GM19463 (cell line): ENCODE data around the gene CCDC15.
A peak's percentile ranks its signal among the peaks of the same experiment; 100 is the strongest.

Experiments
- ATAC-seq: cut with Tn5 transposase; IDR thresholded peaks from one replicate; pipeline ENCODE4 v1.9.1; 2021; ENCODE audit warnings: mild to moderate bottlenecking, moderate library complexity; ENCODE audit not compliant: unreplicated experiment

The CCDC15 gene

GRCh38 chr11:124953753-124954589, at the start of gene CCDC15:
Gene CCDC15 (plus strand): TSS chr11:124954202. CDS start chr11:124954733, 531 bp downstream.
- peak; percentile 100 for ATAC-seq

DNA sequence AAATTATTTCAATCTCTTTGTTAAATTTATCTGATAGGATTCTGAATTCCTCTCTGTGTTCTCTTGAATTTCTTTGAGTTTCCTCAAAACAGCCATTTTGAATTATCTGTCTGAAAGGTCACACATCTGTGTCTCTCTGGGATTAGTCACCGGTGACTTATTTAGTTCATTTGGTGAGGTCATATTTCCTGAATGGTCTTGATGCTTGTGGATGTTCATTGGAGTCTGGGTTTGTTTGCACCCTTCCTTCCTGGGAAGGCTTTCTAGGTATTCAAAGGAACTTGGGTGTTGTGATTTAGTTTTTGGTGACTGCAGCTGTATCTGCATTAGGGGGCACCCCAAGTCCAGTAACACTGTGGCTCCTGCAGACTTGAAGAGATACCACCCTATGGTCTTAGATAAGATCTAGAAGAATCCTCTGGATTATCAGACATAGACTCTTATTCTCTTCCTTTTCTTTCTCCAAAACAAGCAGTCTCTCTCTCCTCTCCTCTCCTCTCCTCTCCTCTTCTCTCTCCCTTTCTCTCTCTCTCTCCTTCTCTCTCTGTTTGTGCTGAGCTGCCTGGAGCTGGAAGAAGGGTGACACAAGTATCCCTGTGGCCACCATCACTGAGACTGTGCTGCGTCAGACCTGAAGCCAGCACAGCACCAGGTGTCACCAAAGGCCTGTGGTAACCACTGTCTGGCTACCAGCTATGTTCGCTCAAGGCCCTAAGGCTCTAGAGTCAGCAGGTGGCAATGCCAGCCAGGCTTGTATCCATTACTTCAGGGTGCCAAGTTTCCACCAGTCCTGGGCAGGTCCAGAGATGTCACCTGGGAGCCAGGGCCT, 38.2 kb upstream of the CCDC15 start:
- no peak for ATAC-seq

GRCh38 chr11:124916370-124916710, 37.7 kb upstream of the CCDC15 start:
- no peak for ATAC-seq

DNA sequence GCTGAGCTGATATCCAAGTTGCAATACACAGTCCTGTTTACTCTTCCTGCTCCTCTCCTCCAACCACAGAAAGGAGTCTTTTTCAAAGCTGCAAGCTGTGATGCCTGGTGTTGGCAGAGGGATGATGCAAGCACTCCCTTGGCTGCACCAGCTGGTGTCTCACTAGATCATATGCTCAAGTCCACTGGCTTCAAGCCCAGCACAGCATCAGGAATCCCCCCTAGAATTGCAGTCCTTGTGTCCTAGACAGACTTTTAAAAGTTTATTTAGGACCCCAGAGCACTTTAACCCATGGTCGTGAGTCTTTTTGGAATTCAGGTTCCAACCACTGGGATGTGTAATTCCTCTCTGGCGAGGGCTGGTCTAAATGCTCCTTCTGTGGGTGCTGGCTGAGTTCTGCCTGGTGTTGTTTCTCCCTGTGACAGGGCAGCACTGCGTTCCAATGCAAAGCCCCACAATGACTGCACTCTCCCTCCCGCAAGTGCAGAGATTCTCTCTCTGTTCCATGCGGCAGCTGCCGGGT, 36.8 kb upstream of the CCDC15 start:
- no peak for ATAC-seq

DNA sequence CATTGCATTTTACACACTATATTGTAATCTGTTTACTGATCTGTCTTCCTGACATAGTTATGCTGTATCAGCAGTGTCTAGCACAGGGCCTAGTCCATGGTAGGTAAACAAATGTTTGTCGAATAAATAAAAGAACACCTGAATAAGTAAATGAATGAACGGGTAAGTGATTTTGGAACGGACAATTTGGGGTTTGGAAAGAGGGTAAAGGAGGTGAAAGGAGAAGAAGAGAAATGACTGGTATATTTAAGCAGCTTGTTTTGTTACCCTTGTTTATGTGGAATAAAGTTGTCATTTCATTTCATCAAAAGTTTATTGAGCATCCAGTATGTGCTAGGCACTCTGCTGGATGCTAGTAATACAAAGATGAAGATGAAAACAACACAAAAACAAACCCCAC, 35.1 kb upstream of the CCDC15 start, which contains the start of gene HEPN1:
HEPN1 (plus strand) TSS at position 301 of the 400 bp plus-strand sequence.
- no peak for ATAC-seq

GRCh38 chr11:124919898-124920297, 34.1 kb upstream of the CCDC15 start:
- ATAC-seq, result no peak

DNA sequence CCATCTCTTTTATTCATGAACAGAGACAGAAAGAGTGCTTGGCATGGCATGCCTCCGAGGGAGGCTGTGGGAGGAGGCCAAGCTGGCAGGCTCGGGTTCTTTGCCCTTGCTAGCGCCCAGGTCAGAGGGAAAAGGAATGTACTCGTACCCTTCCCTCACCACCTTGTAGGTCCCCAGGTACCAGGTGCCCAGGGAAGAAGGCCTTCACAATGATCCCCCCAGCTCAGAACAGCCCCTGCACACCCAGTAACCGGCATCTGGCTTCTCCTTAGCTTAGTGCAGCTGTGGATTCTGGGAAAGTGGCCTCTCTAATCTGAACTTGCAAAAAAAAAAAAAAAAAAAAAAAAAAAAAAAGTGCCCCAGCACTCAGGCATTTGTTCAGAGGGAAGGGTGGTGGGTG, 33.6 kb upstream of the CCDC15 start:
- ATAC-seq, result no peak

DNA sequence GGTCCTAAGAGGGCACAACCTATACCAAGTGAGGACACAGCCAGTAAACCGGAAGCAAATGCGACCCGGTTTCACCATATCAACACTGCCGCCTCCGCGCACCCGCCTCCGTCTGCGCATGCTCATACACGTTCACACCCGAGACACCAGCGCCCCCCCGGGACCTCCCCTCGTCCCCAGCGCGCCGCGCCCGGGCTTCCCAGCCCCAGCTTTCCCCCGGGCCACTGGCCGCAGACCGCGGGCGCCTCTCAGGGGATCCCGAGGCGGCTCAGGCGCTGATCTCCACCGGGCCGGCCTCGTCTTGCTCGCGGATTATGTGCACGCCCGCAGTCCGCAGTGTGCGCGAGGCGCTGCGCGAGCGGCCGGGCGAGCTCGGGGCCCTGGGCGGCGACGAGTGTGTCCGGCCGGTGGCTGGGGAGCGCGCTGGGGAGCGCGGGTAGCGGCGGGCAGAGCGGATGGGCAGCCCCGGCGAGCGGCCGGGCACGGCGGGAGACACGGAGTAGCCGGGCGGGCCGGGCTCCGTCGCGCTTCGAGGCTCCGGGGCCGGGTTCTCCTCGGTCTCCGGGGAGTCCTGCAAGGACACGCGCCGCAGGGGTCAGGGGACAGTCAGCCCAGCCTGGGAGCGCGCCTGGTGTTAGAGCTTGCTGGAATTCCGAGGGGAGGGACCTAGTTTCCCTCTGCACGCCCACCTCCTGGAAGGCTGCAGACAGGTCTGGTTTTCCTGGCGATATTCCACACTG, 33.0 kb upstream of the CCDC15 start:
- peak; percentile 74 for ATAC-seq

- ATAC-seq, result no peak
Measured at GRCh38 chr11:124922831-124923230, 31.2 kb upstream of the CCDC15 start.

DNA sequence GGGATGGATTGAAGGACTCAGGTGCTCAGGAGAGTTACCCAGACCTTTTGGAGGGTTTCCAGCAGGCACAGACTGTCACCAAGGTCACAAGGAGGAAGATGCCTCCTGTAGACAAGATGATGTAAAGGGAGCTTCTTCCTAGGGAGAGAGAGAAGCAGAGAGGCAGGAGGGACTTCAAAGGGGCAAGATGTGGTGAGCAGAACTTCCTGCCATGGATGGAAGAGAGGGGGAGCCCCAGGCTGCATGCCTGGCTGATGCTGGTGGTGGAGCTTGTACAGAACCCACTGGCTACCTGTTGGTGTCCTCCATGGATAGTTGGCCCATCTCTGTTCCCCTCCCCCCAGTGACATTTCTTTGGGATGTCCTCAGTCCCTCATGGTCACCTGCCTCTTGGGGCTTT, 30.7 kb upstream of the CCDC15 start:
- ATAC-seq, result no peak

GRCh38 chr11:124928942-124929665, 24.9 kb upstream of the CCDC15 start:
- no peak for ATAC-seq

- peak; percentile 83 for ATAC-seq
Measured at GRCh38 chr11:124930799-124931198, 23.2 kb upstream of the CCDC15 start.

DNA sequence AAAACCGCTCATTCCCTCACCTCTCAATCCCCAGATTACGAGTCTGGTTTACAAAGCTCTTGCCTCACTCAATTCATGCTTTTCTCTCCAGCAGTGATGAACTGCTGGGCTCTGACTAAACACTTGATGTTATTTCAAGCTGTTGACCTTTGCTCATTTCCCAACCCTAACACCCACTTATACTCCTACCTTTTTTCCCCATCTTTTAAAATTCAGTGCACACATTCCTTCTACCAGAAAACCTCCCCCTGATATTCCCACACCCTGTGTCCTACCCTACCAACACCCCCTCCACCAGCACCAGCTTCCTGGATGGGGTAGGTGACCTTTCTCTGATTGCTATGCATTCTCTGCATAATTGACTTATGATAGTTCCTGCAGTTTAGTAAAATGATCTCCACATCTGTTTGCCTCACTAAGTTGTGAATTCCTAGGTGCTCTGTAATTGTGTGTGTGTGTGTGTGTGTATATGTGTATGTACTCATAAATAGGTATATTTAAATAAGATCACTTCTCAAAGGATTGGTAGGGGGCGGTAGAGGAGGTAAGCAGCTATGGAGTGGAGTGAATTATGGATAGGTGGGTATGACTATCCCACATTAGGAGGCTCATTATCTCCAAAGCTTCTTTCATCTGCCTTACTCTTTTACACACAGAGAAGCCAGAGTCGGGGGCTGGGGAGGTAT, 19.0 kb upstream of the CCDC15 start:
- no peak for ATAC-seq

DNA sequence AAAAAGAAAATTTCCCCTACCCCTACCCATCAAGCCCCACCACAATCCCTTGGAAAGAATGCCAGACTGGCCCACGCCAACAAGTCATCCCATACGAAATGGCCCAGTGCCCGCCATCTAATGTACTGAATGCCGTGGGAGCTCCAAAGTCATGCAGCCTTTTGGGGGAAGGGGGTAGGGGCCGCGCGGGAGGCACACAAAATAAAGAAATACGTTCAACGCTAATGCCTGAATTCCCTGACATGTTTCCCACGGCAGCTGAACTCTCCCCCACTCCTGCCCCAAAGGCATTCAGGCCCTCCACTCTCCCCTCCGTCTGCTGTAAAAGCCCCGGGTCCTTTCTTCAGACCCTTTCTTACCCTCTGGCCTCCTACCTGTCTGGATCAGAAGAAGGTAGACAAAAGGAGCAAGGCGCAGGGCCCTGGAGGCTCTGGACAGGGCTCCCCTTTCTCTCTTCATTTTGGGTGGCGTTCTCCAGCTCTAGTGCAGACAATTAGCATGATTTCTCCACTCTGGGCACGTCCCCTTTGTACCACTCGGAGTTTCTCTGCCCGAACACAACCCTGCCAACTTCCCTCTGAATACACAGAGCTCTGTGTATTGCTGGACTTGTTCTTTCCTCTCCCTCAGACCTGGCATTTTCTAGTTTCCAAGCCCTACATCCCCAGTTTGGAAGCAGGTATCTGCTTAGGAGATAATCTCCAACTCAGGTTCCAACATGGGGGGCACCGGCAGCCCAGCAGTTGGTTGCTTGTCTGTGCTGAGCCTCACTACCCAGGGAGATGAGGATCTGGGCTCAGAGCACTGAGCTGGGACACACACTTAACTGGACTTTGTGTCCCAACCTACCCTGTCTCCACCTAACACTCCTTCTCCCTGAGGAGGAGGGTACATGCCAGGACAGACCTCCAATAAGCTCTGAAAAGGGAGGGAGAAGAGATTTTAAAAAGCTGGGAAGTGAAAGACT, 18.2 kb upstream of the CCDC15 start, which contains the start of gene HEPACAM:
HEPACAM (minus strand) TSS at position 500 of the 967 bp plus-strand sequence; CDS start at position 459, 41 bp downstream.
- ATAC-seq, result no peak

- ATAC-seq, result no peak
Measured at GRCh38 chr11:124937336-124937935, 16.6 kb upstream of the CCDC15 start.

- ATAC-seq, result no peak
Measured at GRCh38 chr11:124938206-124938765, 15.7 kb upstream of the CCDC15 start.

GRCh38 chr11:124938970-124939369, 15.0 kb upstream of the CCDC15 start:
- ATAC-seq, result no peak

DNA sequence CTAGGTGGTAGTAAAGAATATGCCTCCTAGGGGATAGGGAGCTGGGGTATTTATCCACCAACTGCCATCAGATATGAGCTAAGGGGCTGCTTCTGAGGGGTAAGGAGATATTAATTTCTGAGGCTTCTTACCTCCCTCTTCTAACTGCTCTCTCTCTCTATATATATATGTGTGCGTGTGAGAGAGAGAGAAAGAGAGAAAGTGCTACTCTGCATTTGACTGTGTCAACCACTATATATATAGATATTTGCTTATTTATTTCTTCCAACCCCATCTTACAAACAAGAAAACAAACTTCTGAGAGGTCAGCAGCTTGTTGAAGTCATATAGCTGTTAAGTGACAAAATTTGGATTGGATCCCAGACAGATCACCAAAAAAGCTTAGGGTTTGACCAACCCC, 12.3 kb upstream of the CCDC15 start:
- ATAC-seq, result no peak
